K562 (cell line): ENCODE results near the gene PTPRC. TPM values are rescaled to one million over a fixed set of nuclear protein-coding genes. Genes with fewer than 3 reads are reported as not detected.

Experiments used
- ATAC-seq: fragments of 200-7000 bp; cut with Tn5 transposase; 3 replicates; pipeline ENCODE4 v1.9.1; 2020; ENCODE audit warnings: moderate library complexity
- BruUV-seq: library from RNA; stranded (reverse); fragments of 400-500 nt; replicated peaks from 2 replicates; lab custom pipeline; 2021; lab: Mats Ljungman, UMichigan
- CTCF ChIA-PET: fragments of 300-600 bp; formaldehyde crosslinking; extraction: SDS; loops from one replicate; lab custom pipeline; 2021; ENCODE audit warnings: low intra/inter-chr PET ratio; lab: Yijun Ruan, JAX
- POLR2A ChIA-PET: fragments of 300-600, 350-650 bp; sonication (Branson Sonifier 250); formaldehyde crosslinking; extraction: SDS; loops from one replicate; lab custom pipeline; 2021; ENCODE audit warnings: antibody characterized with exemption, inconsistent platforms; lab: Yijun Ruan, JAX
- DNase-seq, 4 experiments: peaks; one replicate each; pipeline versions ENCODE4 v3.0.0 to v3.0.0-alpha.2; 2011 to 2018; ENCODE audit warnings: low spot score in 3 of 4, mixed read lengths in 3 of 4; ENCODE audit errors: extremely low read depth in 1 of 4
- FAIRE-seq: peaks from 2 replicates; lab custom pipeline; 2011; peaks lifted over from hg19 to GRCh38; lab: Jason Lieb, UNC
- H2AFZ ChIP-seq: 2 replicates; pipeline ENCODE4 v1.6.0; 2011; ENCODE audit warnings: low read depth, low read length, control low read depth, inconsistent platforms
- H3K27ac ChIP-seq: fragments of 200-600 bp; 3 replicates; pipeline ENCODE4 v1.8.0; 2011; ENCODE audit warnings: low read depth, mild to moderate bottlenecking, control low read depth, inconsistent platforms, low read length, moderate library complexity, mixed read lengths; ENCODE audit errors: extremely low read depth
- H3K27me3 ChIP-seq, 2 experiments: fragments of 300-600 bp in 1 of 2; 2 replicates in 1 of 2; 3 replicates in 1 of 2; pipeline versions ENCODE4 v1.6.0 to v1.8.0; 2011; ENCODE audit warnings: inconsistent platforms in 2 of 2, low read length in 2 of 2, mild to moderate bottlenecking in 1 of 2, mixed read lengths in 1 of 2, moderate library complexity in 1 of 2; ENCODE audit not compliant: control insufficient read depth in 2 of 2, insufficient read depth in 2 of 2
- H3K36me3 ChIP-seq: fragments of 300-600 bp; 3 replicates; pipeline ENCODE4 v1.8.0; 2011; ENCODE audit warnings: mild to moderate bottlenecking, low read length, inconsistent platforms; ENCODE audit not compliant: control insufficient read depth, insufficient read depth
- H3K4me1 ChIP-seq, 2 experiments: fragments of 200-600 bp in 1 of 2; replicated peaks in 1 of 2; 2 replicates in 1 of 2; 3 replicates in 1 of 2; pipeline versions ENCODE4 v1.5.1 to v1.8.0; 2011; ENCODE audit warnings: inconsistent platforms in 2 of 2, low read length in 2 of 2, mild to moderate bottlenecking in 1 of 2, mixed read lengths in 1 of 2, moderate library complexity in 1 of 2; ENCODE audit not compliant: control insufficient read depth in 2 of 2, insufficient read depth in 2 of 2
- H3K4me2 ChIP-seq: 2 replicates; pipeline ENCODE4 v1.6.1; 2011; ENCODE audit warnings: low read length, control low read depth, inconsistent platforms, mixed read lengths; ENCODE audit not compliant: insufficient read depth
- H3K4me3 ChIP-seq: fragments of 200-600 bp; sonication (generic), shearing (Covaris generic); 2 replicates; pipeline ENCODE4 v1.5.1; 2016; ENCODE audit warnings: control low read depth, inconsistent platforms
- H3K79me2 ChIP-seq: fragments of 200-600 bp; 3 replicates; pipeline ENCODE4 v1.8.0; 2011; ENCODE audit warnings: low read length, inconsistent platforms; ENCODE audit not compliant: control insufficient read depth, insufficient read depth
- H3K9ac ChIP-seq, 2 experiments: 2 replicates each; pipeline versions ENCODE4 v1.6.0 to v1.6.1; 2011; ENCODE audit warnings: low read depth in 2 of 2, low read length in 2 of 2, control low read depth in 1 of 2, inconsistent platforms in 1 of 2, mild to moderate bottlenecking in 1 of 2, mixed read lengths in 1 of 2; ENCODE audit not compliant: insufficient read depth in 1 of 2
- H3K9me1 ChIP-seq: one replicate; pipeline ENCODE4 v1.6.0; 2011; ENCODE audit warnings: inconsistent platforms, mild to moderate bottlenecking, low read length, moderate library complexity; ENCODE audit not compliant: control insufficient read depth, insufficient read depth
- H3K9me3 ChIP-seq: replicated peaks from 2 replicates; pipeline ENCODE4 v1.5.1; 2011; ENCODE audit warnings: low read depth, low read length, inconsistent platforms; ENCODE audit not compliant: control insufficient read depth, insufficient read depth
- H4K20me1 ChIP-seq: replicated peaks from 2 replicates; pipeline ENCODE4 v1.6.1; 2011; ENCODE audit warnings: low read length, inconsistent platforms, mixed read lengths; ENCODE audit not compliant: control insufficient read depth, insufficient read depth
- ATF3 ChIP-seq, 2 experiments: fragments of 450-650 bp in 1 of 2; sonication (generic) in 1 of 2; formaldehyde crosslinking in 1 of 2; IDR thresholded peaks in 1 of 2; conservative IDR thresholded peaks in 1 of 2; 2 replicates each; pipeline versions ENCODE4 v1.6.1 to v1.8.1; 2016 to 2023; ENCODE audit warnings: mild to moderate bottlenecking in 2 of 2, moderate library complexity in 2 of 2, inconsistent platforms in 1 of 2, missing genetic modification reagents in 1 of 2
- ATF7 ChIP-seq: fragments of 450-650 bp; IDR thresholded peaks from 2 replicates; pipeline ENCODE4 v1.7.1; 2014; ENCODE audit warnings: mild to moderate bottlenecking, moderate library complexity
- HBP1 ChIP-seq: fragments of 450-650 bp; formaldehyde crosslinking; IDR thresholded peaks from 2 replicates; pipeline ENCODE4 v1.4.0; 2022; ENCODE audit warnings: missing genetic modification characterization
- NCOA4 ChIP-seq: fragments of 450-650 bp; IDR thresholded peaks from 2 replicates; pipeline ENCODE4 v1.6.1; 2018; ENCODE audit warnings: mild to moderate bottlenecking; ENCODE audit not compliant: partially characterized antibody
- XRCC3 ChIP-seq: fragments of 450-650 bp; IDR thresholded peaks from 2 replicates; pipeline ENCODE4 v1.6.1; 2017; ENCODE audit warnings: mild to moderate bottlenecking, moderate library complexity
- ZNF75A ChIP-seq: fragments of 450-650 bp; formaldehyde crosslinking; IDR thresholded peaks from 2 replicates; pipeline ENCODE4 v1.4.0; 2020; ENCODE audit warnings: mild to moderate bottlenecking
- ZNF830 ChIP-seq: fragments of 250-450 bp; sonication (Bioruptor Pico); IDR thresholded peaks from 2 replicates; pipeline ENCODE4 v1.5.0; 2021; ENCODE audit warnings: mild to moderate bottlenecking
- WGBS: fragments of 100-300 bp; shearing (Covaris generic); methylation state at CpG from one replicate; pipeline ENCODE4 v1.1.6; 2016; ENCODE audit warnings: low coverage, mixed read lengths; ENCODE audit not compliant: insufficient coverage; ENCODE audit errors: missing lambda C conversion rate; 5-methylcytosine and 5-hydroxymethylcytosine counted together
- in situ Hi-C: fragments of 300-500 bp; cut with MboI; formaldehyde crosslinking; loops from 4 replicates; pipeline ENCODE4 v1.15.0; 2018; ENCODE audit warnings: inconsistent platforms, mixed read lengths
- intact Hi-C: fragments of 100-400 bp; cut with micrococcal nuclease; formaldehyde crosslinking; loops from 2 replicates; pipeline ENCODE4 v1.14.2; 2022
- polyA plus RNA-seq, 8 experiments: library from polyadenylated mRNA; depleted of rRNA in 4 of 8; stranded (reverse) in 5 of 8; unstranded in 3 of 8; fragments of >200 nt; fragmentation: Nextera tagmentation in 2 of 8; fragmentation: Illumina TruSeq in 1 of 8; extraction: Ambion mirVana in 2 of 8; extraction: Trizol in 1 of 8; gene quantifications; 2 replicates each; pipeline versions ENCODE4 v1.2.1 to v1.2.3, GENCODE V29; 2011 to 2014; ENCODE audit warnings: inconsistent platforms in 1 of 8, missing spikeins in 1 of 8
- total RNA-seq, 7 experiments: library from RNA; depleted of rRNA in 6 of 7; stranded (reverse); fragments of >200 nt in 6 of 7; fragmentation: Illumina TruSeq in 2 of 7; extraction: Trizol in 2 of 7; gene quantifications; 2 replicates each; pipeline versions ENCODE4 v1.2.1 to v1.2.3, GENCODE V29; 2011 to 2021; ENCODE audit warnings: low replicate concordance in 1 of 7

Gene PTPRC
- total and polyA plus RNA-seq, 9 of the 15 experiments (the other 6 are each of a cell fraction or from before 2014, with no cell fraction given): 7.1 to 107 (median 62.9) TPM

- TF ChIP-seq HBP1 (no peak), XRCC3 (no peak), NCOA4 (no peak), ZNF830 (CRISPR knock-in tag) (no peak)
- TF ChIP-seq, all 486 proteins: peak for 0
Observed at GRCh38 chr1:198754670-198755069, 115.8 kb downstream of the PTPRC start (continued).

- Histone ChIP-seq H3K9me3 (no peaks in the 10 kb centered on the region), H3K36me3 (peaks cover 16% of the 10 kb centered on the region; the same call in 2 of the 3 replicates), H4K20me1 (no peaks in the 10 kb centered on the region)
- in situ Hi-C loops (loop anchor here (25.0 kb wide), 1 partner anchor 1757 kb away; no protein-coding TSS in a partner anchor), intact Hi-C loops (no loop called here)
- no peak for ATAC-seq
- CTCF ChIA-PET: interaction anchor here (0.8 kb wide), 1 partner anchor 1552 kb away, joined by 3 read pairs; no protein-coding TSS in a partner anchor
- TF ChIP-seq ATF3 (IDR thresholded peaks at IDR 0.05) (peak; percentile 26; the same call in 1 of the 2 replicates), ATF3 (CRISPR knock-in tag; conservative IDR thresholded peaks at IDR 0.05) (no peak), ZNF75A (CRISPR knock-in tag) (no peak), ATF7 (0 out of 2 replicates have a peak, but pooled peaks have one; percentile 27)
- TF ChIP-seq, all 486 proteins: peak for 2
- DNase-seq (no peak), FAIRE-seq (no peak)
- H3K4me1 ChIP-seq: no peaks in the 10 kb centered on the region
- no peak overlapping the region for H3K27ac ChIP-seq
- H3K9me1 ChIP-seq: no peaks in the 10 kb centered on the region
- H2AFZ ChIP-seq: no peak overlapping the region
- no peak overlapping the region for H3K9ac ChIP-seq
- no peaks in the 10 kb centered on the region for H3K79me2 ChIP-seq
- WGBS: 23% methylated on average over 2 of the region's 2 CpGs
- no peak overlapping the region for H3K4me3 ChIP-seq
- POLR2A ChIA-PET: no interaction called here
- no peak overlapping the region for H3K4me2 ChIP-seq
- BruUV-seq: no TSS peak
- no peaks in the 10 kb centered on the region for H3K27me3 ChIP-seq
Observed at GRCh38 chr1:198755715-198756114, 116.9 kb downstream of the PTPRC start.
